Stimulated activated CD8-positive, alpha-beta memory T cell treated with anti-CD3 and anti-CD28 coated beads, Interleukin-7, amount 100 ng/mL, for 4 hours (primary cell): Measurements from ENCODE around the gene DYNC1LI2.
"Not testable (repeated sequence)": the region's sequence is repeated elsewhere in the genome, so short reads cannot be mapped to it uniquely, and the experiment has no call there.

Experiments used
- DNase-seq, 2 donors: peaks; one replicate each; pipeline ENCODE4 v3.0.0-alpha.2; 2020; ENCODE audit warnings: low read depth in 2 of 2

DYNC1LI2 gene

GRCh38 chr16:66751303-66751991 lies at the start of gene DYNC1LI2:
Gene DYNC1LI2 (minus strand): TSS chr16:66751609. CDS start chr16:66751591, 18 bp downstream.
- peak; percentile 58 to 76 for DNase-seq

- no peak for DNase-seq
Measured at GRCh38 chr16:66800856-66801255, 49.4 kb upstream of the DYNC1LI2 start.

DNA sequence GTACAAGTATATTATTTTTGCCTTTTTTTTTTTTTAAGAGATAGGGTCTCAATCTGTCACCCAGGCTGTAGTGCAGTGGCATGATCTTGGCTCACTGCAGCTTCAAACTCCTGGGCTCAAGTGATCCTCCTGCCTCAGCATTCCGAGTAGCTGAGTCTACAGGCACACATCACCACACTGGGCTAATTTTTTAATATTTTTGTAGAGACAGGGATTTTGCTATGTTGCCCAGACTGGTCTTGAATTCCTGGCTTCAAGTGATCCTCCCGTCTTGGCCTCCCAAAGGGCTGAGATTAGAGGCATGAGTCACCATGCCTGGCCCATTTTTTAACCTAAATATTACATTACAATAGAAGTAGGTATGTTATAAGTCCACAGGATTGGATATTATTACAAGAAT lies 46.8 kb upstream of the DYNC1LI2 start:
- DNase-seq: no peak

DNA sequence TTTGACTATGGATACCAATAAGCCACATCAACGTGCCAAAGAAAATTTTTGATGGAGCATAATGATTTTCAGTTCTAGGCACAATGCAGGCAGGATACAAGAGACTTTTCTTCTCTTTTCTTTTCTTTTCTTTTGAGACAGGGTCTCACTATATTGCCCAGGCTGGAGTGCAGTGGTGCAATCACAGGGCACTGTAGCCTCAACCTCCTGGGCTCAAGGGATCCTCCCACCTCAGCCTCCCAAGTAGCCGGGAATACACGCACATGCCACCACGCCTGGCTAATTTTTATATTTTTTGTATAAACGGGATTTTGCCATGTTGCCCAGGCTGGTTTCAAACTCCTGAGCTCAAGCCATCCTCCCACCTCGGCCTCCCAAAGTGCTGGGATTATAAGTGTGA lies 42.6 kb upstream of the DYNC1LI2 start:
- not testable (repeated sequence) for DNase-seq

DNA sequence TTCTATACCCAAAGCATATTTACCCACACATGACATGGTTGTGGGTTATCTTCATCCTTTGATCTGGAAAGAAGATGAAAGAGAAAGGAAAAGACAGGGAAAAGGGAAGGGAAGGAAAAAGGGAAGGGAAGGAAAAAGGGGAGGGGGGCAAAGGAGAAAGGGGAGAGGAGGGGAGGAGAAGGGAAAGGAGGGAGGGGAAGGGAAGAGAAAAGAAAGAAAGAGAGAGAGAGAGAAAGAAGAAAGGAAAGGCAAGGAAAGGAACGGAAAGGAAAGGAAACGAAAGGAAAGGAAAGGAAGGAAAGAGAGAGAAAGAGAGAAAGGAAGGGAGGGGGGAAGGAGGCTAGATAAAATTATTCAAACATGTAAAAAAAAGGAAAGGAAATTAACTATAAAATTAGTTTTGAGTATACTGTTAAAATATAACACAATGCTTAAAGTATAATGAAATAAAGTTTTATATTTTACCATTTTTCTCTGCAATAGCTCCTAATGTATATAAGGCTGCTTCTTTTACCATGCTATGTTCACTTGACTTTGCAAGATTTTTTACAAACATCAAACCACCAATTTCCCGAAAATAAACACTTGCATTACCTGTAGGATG lies 38.8 kb upstream of the DYNC1LI2 start:
- no peak for DNase-seq

DNA sequence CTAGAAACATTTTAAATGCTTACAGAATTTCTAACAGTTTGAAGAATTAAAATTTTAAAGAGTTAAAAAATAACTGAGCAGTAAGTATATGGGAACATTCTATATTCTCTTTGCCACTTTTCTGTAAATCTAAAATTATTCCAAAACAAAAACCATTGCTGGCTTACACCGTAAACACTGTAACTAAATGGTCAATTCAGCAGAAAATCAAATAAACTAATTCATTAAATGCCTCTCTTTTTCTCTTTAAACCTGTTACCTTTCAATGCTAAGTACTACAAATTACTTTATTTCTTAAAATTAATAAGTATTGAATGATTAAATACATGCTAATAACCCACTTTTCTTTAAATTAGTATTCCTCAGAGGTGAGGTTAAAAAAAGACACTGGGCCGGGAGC lies 36.0 kb upstream of the DYNC1LI2 start:
- DNase-seq: no peak

DNA sequence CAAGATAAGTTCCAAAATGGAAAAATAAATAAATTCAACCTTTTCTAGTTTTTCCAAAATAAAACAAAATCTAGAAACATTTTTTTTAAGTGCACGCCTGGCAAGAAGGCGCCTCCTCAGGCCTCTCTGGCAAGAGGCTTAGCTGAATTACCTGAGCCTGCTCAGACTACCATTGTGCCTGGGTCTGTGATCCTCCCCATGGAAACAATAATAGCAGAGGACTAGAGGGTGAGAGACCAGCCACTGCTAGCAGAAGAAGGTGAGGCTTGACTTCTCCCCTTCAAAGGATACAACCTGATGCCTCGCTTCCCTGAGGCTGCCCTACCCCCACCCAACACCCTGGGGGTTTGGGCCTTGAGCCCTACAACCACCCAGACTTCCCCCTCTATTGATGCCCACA lies 35.1 kb upstream of the DYNC1LI2 start:
- no peak for DNase-seq

GRCh38 chr16:66776457-66776856 lies 25.0 kb upstream of the DYNC1LI2 start:
- no peak for DNase-seq

DNA sequence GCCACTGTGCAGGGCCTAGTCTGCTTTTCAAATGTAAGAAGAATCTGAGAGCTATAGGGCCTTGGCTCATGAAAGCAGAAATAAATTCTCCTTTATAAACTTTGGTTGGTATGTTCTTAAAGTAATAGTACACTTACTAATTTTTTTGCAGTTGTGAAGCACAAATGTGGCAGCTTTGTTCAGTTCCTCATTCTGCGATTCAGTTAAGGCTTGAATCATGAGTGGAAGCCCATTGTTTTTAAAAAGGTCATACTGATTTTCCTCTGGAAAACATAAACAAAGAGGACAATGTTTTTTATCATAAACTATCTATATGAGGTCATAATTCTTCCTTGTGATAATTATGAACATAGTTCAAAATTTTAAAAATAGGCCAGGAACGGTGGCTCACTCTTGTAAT lies 23.6 kb upstream of the DYNC1LI2 start:
- no peak for DNase-seq

GRCh38 chr16:66758086-66758485 lies 6.7 kb upstream of the DYNC1LI2 start:
- DNase-seq: no peak

- DNase-seq: no peak
Measured at GRCh38 chr16:66754819-66755218, 3.4 kb upstream of the DYNC1LI2 start.

GRCh38 chr16:66754211-66754610 lies 2.8 kb upstream of the DYNC1LI2 start:
- DNase-seq: no peak

GRCh38 chr16:66752958-66753357 lies 1.5 kb upstream of the DYNC1LI2 start:
- no peak for DNase-seq

GRCh38 chr16:66752379-66752778 lies 970 bp upstream of the DYNC1LI2 start:
- DNase-seq: no peak

GRCh38 chr16:66751992-66752322 lies 548 bp upstream of the DYNC1LI2 start:
- DNase-seq: no peak

DNA sequence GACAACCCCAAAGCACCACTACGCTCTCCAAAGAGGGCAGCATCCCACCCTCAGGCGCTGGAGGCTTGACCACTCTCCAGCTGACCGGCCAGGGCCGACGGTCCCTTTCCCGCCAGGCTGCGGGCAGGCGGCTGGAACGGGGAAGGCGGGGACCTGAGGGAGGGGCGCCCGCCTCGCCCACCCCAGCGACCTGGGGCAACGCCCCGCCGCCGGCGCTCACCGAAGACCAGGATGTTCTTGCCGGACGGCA lies 431 bp downstream of the DYNC1LI2 start:
- no peak for DNase-seq

DNA sequence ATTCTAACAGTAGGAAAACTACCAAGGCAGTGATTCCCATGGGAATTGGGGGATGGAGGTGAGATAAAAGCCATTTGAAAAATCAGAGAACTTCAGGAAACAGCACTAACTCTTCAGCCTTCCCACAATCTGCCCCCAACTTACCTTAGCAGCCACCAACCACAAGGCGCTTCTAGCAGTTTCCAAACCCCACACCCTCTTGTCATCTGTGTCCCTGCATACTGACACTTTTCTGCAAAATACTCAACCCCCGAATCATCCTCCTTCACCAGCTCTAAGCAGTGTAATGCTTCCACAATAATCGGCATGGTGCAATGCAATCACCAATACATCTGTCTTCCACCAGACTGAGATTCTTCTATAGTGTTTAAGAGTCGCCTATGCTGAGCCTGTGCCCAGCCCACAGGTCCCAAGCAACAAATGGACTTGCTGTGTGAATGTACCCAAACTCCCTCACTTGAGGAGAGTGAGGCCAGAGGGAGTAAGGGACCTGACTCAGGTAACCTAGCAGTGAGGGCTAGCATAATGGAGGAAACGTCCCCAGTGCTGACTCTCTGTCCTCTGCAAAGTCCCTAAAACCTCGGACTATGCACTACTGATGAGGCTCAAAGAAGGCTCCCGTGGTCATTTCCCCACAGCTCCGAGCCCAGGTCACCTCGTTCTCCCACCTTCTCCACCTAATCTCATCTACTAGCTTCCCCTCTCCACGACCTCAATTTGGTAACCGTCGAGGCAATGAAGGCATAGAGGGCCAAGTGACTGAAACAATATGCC lies 943 bp downstream of the DYNC1LI2 start:
- DNase-seq: no peak

GRCh38 chr16:66746682-66747081 lies 4.7 kb downstream of the DYNC1LI2 start:
- DNase-seq: no peak

GRCh38 chr16:66746048-66746447 lies 5.4 kb downstream of the DYNC1LI2 start:
- no peak for DNase-seq

- DNase-seq: no peak
Measured at GRCh38 chr16:66741950-66742808, 9.2 kb downstream of the DYNC1LI2 start.

DNA sequence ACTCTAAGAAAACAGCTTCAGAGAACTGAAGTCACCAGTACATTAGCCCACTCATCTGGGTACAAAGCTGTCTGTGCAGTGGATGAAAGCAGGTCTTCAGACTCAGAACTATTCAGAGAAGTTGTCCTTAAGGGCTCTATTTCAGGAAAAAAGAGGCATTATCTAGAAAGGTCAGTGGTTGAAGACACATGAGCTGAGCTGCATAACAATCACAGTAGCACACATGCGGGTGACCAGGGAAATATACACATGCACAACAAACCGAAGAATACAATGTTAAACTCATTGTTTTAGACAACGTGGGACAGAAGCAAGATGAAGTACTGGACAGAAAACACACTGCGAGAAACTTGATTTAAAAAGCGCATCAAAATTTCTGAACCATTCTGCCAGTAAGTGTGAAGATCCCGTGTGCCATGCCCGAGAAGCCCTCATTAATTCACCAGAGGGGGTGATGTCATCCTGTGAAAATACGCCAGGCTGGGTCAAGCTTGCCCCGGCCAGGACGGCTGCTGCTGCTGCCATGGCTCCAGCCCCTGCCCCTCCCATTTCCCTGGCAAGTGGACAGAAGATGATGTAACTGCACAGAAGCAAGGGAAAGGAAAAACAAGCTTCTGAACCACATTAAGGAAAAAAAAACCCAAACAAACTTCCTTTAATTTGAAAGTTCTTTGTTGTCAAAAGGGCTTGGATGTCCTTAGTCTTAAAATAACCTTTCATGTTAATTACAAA lies 10.1 kb downstream of the DYNC1LI2 start:
- DNase-seq: no peak

GRCh38 chr16:66740533-66740932 lies 10.9 kb downstream of the DYNC1LI2 start:
- no peak for DNase-seq
